ENCODE measurements around the gene BMP2K. TPM values are rescaled to one million over a fixed set of nuclear protein-coding genes. Genes with fewer than 3 reads are reported as not detected.

Gene BMP2K
- total RNA-seq, 1 donor = 85.1 TPM

DNA sequence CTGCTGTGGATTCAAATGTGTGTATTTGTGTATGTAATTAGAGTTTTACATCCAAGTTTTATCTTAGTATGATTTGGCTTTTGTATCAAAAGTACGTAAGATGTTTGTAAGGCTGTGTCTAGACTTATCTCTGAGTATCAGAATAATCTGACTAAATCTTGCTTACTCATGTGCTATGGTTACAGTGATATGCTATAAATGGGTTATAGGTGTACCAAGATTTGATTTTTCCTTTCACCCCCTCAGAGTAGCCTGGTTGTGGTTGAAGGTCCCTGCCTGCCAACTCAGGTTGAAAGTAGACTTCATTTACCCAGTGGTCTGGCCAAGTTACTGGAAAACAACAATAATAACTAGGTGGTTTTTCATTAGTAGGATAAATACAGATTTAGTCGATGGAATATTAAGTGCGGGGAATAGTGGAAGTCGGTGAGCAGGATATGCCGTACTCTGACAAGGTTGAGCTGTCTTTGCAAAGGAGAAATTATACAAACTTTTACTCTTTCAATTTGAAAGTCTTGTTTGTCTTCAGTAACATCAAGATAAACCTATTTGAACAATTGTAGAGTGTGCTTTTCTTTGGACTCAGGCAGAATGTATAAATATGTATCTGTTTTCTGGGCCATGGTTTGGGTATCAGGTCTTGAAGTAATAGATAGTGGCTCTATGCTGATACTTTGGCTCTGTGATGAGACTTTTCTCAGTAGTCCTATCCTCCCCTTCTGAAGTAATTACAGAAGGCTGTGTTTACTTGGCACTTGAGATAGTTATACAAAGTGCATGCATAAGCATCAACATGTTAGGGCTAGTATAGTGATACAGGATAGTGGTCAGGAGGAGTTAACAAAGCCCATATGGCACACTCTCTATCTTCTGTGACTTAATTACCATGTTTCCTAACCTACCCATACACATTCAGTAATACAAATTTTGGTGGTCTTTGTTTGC is 23.7 kb downstream of the BMP2K start:
- TF ChIP-seq, protein P1, sequence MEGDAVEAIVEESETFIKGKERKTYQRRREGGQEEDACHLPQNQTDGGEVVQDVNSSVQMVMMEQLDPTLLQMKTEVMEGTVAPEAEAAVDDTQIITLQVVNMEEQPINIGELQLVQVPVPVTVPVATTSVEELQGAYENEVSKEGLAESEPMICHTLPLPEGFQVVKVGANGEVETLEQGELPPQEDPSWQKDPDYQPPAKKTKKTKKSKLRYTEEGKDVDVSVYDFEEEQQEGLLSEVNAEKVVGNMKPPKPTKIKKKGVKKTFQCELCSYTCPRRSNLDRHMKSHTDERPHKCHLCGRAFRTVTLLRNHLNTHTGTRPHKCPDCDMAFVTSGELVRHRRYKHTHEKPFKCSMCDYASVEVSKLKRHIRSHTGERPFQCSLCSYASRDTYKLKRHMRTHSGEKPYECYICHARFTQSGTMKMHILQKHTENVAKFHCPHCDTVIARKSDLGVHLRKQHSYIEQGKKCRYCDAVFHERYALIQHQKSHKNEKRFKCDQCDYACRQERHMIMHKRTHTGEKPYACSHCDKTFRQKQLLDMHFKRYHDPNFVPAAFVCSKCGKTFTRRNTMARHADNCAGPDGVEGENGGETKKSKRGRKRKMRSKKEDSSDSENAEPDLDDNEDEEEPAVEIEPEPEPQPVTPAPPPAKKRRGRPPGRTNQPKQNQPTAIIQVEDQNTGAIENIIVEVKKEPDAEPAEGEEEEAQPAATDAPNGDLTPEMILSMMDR (IDR thresholded peaks at IDR 0.05; ENCODE audit: insufficient read depth, low read length) = no peak
- H3K4me3 ChIP-seq (ENCODE audit: low read depth, low read length) = no peak overlapping the region
- no peak for DNase-seq (ENCODE audit: low read depth)

DNA sequence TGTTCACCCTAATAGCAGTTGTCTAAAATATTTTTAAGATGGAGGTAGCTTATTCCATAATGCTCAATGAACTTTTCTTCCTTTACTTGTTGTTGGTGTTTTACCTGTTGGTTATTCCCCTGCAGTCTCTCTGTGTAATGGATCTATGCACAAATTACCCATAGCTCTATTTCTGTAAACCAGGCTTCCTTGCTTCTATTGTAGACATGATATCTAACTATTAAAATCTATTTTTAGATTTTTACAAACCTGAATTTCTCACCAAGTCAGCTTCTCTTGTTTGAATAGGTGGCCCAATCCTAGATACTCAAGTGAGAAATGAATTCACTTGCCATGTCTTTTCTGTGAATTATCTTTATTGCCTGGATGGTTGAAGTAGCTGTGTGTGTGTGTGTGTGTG is 24.8 kb downstream of the BMP2K start:
- no peak for DNase-seq (ENCODE audit: low read depth)
- TF ChIP-seq, protein P1 (IDR thresholded peaks at IDR 0.05; ENCODE audit: insufficient read depth, low read length) = no peak
- H3K4me3 ChIP-seq (ENCODE audit: low read depth, low read length) = no peak overlapping the region

DNA sequence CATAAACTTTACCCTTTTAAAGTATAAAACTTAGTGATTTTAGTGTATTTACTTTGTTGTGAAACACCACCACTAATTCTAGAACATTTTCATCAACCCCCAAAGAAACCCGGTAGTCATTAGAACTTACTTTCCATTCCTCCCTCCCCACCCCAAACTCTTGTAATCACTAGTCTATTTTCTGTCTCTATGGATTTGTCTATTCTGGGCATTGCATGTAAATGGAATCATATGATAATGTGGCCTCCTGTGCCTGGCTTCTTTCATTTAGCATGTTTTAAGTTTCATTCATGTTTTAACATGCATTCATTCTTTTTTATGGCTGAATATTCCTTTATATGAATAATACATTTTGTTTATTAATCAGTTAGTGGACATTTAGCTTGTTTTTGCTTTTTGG is 27.8 kb downstream of the BMP2K start:
- TF ChIP-seq, protein P1 (IDR thresholded peaks at IDR 0.05; ENCODE audit: insufficient read depth, low read length) = no peak
- no peak for DNase-seq (ENCODE audit: low read depth)
- no peak overlapping the region for H3K4me3 ChIP-seq (ENCODE audit: low read depth, low read length)

DNA sequence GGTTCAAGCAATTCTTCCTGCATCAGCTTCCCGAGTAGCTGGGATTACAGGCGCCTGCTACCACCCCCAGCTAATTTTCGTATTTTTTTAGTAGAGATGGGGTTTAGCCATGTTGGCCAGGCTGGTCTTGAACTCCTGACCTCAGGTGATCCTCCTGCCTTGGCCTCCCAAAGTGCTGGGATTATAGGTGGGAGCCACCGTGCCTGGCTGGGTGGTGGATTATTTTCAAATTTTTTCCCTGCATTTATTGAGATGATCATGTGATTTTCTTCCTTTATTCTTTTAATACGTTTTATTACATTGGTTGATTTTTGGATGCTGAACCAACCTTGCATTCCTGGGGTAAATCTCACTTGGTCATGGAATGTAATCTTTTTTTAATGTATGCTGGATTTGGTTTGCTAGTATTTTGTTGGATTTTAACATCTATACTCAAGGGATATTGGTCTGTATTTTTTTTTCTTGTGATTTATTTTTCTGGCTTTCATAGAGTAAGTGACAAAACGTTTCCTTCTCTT is 30.9 kb downstream of the BMP2K start:
- no peak for DNase-seq (ENCODE audit: low read depth)
- TF ChIP-seq, protein P1 (IDR thresholded peaks at IDR 0.05; ENCODE audit: insufficient read depth, low read length) = no peak
- H3K4me3 ChIP-seq (ENCODE audit: low read depth, low read length) = no peak overlapping the region

DNA sequence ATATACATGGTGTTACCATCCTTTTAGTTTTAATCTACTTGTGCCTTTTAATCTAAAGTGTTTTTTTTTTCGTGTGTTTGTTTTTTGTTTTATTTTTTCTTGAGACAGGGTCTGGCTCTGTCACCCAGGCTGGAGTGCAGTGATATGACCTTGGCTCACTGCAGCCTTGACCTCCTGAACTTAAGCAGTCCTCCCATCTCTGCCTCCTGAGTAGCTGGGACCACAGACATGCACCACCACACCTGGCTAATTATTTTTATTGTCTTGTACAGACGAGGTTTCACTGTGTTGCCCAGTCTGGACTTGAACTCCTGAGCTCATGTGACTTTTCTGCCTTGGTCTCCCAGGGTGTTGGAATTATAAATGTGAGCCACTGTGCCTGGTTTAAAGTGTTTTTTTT is 33.1 kb downstream of the BMP2K start:
- H3K4me3 ChIP-seq (ENCODE audit: low read depth, low read length) = no peak overlapping the region
- TF ChIP-seq, protein P1 (IDR thresholded peaks at IDR 0.05; ENCODE audit: insufficient read depth, low read length) = no peak
- no peak for DNase-seq (ENCODE audit: low read depth)

DNA sequence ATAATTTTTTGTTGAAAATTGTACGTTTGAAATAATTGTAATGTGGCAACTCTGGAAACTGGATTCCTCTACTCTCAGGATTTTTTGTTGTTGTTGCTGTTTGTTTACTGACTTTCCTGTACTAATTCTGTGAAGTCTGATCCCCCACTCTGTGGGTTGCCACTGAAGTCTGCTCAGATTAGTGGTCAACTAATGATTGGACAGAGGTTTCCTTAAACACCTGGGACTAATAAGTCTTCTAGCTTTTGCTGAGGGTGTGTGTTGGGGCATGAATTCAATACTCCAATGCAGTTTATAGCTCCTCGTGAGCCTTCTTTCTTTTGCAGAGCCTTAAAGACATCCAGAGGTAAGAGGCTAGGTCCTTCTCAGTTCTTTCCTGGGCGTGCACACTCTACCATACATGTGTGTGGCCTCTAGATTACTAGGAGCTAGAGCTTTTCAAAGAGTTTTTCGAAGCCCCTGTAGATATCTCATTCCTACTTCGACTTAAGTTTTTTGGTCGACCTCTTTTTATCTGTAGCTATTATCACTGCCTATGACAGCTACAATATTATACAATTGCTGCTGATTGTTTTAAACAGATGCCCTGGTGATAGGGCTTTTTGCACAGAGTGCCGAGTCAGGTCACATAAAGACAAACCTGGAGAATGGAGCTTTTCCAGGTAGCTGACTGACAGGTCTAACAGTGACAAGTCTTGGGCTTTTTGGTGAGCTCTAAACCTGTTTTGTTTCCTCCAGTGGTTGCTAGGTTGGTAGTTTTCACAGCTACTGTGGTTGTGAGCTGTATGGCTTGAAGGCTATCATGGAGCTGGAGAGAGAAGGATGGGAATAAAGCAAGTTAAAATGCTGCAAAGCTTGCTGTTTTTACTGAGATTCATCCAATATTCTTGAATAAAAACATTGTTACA is 34.0 kb downstream of the BMP2K start:
- no peak for DNase-seq (ENCODE audit: low read depth)
- no peak overlapping the region for H3K4me3 ChIP-seq (ENCODE audit: low read depth, low read length)
- TF ChIP-seq, protein P1 (IDR thresholded peaks at IDR 0.05; ENCODE audit: insufficient read depth, low read length) = no peak

Data from fibroblast of the aortic adventitia (primary cell).